ENCODE measurements around the gene EFCAB14. TPM values are rescaled to one million over a fixed set of nuclear protein-coding genes. Genes with fewer than 3 reads are reported as not detected.

Gene EFCAB14
- 58.8 and 66.0 TPM in 2 replicates for total RNA-seq

DNA sequence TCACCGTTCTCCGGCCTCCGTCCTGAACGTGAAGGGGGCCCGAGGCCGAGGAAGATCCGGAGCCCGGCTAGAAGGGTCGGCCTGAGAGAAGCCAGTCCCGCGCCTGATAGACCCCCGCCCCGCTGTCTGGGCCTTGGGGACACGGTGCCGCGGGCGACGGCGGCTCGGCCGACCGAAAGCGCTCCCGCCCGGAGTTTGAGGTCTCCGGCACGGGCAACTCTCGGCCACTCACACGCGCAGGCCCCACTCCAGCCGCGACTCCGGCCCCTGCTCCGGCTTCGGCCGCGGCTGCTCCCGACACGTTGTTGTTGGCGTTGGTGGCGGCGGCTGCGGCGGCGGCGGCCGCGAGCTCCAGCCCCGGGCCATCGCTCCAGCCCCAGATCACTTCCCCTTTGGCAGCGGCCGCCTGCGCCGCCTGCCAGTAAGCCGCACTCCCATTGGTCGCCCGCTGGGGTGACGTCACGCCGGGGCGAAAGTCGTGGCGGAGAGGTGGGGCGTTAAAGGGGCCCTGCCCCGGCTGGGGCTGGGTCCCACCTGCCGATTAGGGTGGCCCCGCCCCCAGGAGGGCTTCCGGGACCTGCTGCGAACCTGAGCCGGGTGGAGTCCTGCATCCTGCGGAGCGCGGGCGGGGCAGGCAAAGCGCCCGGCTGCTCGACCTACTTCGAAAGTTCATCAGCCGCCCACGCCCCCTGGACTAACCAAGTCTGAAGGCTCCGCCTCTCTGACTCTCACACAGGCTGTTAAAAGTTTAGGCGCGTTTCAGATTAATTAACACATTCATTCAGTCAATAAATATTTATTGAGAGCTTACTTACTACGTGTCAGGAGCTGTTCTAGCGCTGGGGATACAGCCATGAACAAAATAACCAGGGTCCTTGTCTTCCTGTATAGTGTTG is at the start of gene EFCAB14:
TSS of gene EFCAB14 (minus strand) at position 388 of the 896 bp plus-strand sequence. CDS start 1,027 bp downstream, outside the sequence.

GRCh38 chr1:46671554-46671953 is 47.4 kb downstream of the EFCAB14 start, which contains the start of gene TEX38:
Gene TEX38, plus strand, starts transcription at chr1:46671854. Its CDS starts 81 bp downstream, at chr1:46671935.

DNA sequence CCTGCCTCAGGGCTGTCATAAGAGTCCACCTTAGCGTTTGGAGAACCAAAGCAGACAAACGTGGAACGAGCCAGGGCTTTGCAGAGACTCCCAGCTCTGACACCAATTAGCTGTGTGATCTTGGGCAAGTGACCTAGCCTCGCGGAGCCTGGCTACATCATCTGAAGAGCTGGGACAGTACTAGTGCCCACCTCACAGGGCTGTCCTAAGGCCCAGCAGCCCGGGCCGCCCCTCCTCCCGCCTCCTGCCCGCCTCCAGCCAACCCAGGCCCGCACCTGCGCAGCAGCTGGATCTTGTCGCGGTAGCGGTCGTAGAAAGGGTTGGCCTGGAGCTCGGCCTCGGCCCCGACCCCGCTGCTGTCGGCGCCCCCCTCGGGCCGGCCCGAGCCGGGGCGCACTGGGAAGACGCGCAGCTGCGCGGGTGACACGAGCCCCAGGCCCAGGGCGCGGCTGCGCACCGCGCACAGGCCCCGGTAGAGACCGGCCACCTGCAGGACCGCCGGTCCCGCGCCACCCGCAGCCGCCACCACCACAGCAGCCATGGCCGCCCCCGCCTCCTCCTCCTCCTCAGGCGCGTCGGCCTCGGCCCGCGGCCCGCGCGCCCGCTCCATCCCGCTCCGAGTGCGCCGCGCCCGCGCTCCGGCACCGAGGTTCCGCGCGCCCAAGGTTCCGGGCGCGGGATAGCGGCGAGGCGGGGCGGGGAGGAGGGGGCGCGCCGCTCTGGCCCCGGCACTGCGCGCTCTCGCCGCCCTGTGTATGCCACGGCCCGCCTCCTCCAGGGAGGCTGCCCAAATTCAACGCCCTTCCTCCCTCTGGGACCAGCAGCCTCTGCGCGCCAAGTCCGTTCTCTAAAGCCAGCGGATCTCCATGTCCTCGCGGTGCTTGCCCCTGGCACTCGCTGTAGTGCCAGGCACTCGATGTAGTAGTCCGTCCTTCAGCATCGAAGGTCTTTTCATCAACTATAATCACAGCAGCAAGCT is 50.8 kb downstream of the EFCAB14 start, which contains the start of gene ATPAF1:
TSS of gene ATPAF1 (minus strand) at position 583 of the 979 bp plus-strand sequence. CDS start at position 541, 42 bp downstream.

Other genes with a start within 250 kb of the EFCAB14 start
- not detected in 2 replicates for gene DMBX1, start 229.3 kb downstream of the EFCAB14 start, total RNA-seq
- gene KNCN, start 167.5 kb downstream of the EFCAB14 start, total RNA-seq: not detected in 2 replicates
- gene MKNK1, start 114.8 kb downstream of the EFCAB14 start, total RNA-seq: 11.9 and 13.5 TPM in 2 replicates
- gene MOB3C, start 102.3 kb downstream of the EFCAB14 start, total RNA-seq: 8.4 and 20.2 TPM in 2 replicates
- 19.9 and 27.9 TPM in 2 replicates for gene ATPAF1, start 50.8 kb downstream of the EFCAB14 start, total RNA-seq
- gene TEX38, start 47.3 kb downstream of the EFCAB14 start, total RNA-seq: not detected in 2 replicates
- gene CYP4B1, start 79.9 kb upstream of the EFCAB14 start, total RNA-seq: 0.64 TPM in 1 of 2 replicates, not detected in the other
- 0.19 TPM in 1 of 2 replicates, not detected in the other for gene CYP4A11, start 222.4 kb upstream of the EFCAB14 start, total RNA-seq